Left lung (tissue), 10 donors: ENCODE data around the gene MYMX. TPM values are rescaled to one million over a fixed set of nuclear protein-coding genes. Genes with fewer than 3 reads are reported as not detected.
A peak's percentile ranks its signal among the peaks of the same experiment; 100 is the strongest.

Experiments
- ATAC-seq: fragments of 200-7000 bp; cut with Tn5 transposase; one replicate; pipeline ENCODE4 v1.9.1; 2020; ENCODE audit warnings: moderate library complexity
- DNase-seq, 4 donors: peaks; one replicate each; pipeline ENCODE4 v3.0.0-alpha.2; 2013 to 2020
- H3K27ac ChIP-seq, 2 donors: fragments of 200-600 bp; sonication (generic) in 1 of 2; one replicate each; pipeline versions ENCODE4 v1.5.0 to v1.8.0; 2020 to 2021
- H3K27me3 ChIP-seq, 2 donors: fragments of 200-600 bp; sonication (generic) in 1 of 2; one replicate each; pipeline versions ENCODE4 v1.5.0 to v1.8.0; 2020 to 2021
- H3K36me3 ChIP-seq, 2 donors: fragments of 200-600 bp; sonication (generic) in 1 of 2; one replicate each; pipeline versions ENCODE4 v1.5.0 to v1.8.0; 2020 to 2021
- H3K4me1 ChIP-seq, 2 donors: fragments of 200-600 bp; one replicate each; pipeline ENCODE4 v1.8.0; 2021
- H3K4me3 ChIP-seq, 2 donors: fragments of 200-600 bp; sonication (generic) in 1 of 2; one replicate each; pipeline versions ENCODE4 v1.5.0 to v1.8.0; 2020 to 2021; ENCODE audit warnings: mild to moderate bottlenecking in 1 of 2
- H3K9me3 ChIP-seq, 2 donors: fragments of 200-600 bp; sonication (generic) in 1 of 2; one replicate each; pipeline versions ENCODE4 v1.5.0 to v1.8.0; 2020 to 2021
- intact Hi-C, 2 donors: fragments of 100-400 bp; cut with DNase I; formaldehyde crosslinking; loops; one replicate each; pipeline versions ENCODE4 v1.11.2 to v1.14.2; 2022
- polyA plus RNA-seq, 6 donors: library from polyadenylated mRNA; unstranded; fragments of 120-200 nt; gene quantifications; one replicate each; pipeline ENCODE4 v1.2.1, GENCODE V29; 2013; ENCODE audit not compliant: insufficient read length in 6 of 6
- total RNA-seq, 2 donors: library from RNA; stranded (reverse); fragmentation: NEBNext Ultra II Directional; extraction: Animal tissue kit (Norgen Biotek cat#: 25700); gene quantifications; one replicate each; pipeline ENCODE4 v1.2.1, GENCODE V29; 2021
- TF ChIP-seq, protein P1 (sequence below), 2 donors: fragments of 200-600 bp; sonication (generic) in 1 of 2; IDR thresholded peaks; one replicate each; pipeline versions ENCODE4 v1.5.0 to v1.8.0; 2021; ENCODE audit warnings: antibody characterized with exemption in 2 of 2
- donor health status: DM: no; HTN: yes; CAD: no.
- donor health status: DM: no; HTN: no; CAD: no.

The MYMX gene
- total and polyA plus RNA-seq, 8 donors, result 0.21 to 0.79 (median 0.33) TPM; not detected in 2

DNA sequence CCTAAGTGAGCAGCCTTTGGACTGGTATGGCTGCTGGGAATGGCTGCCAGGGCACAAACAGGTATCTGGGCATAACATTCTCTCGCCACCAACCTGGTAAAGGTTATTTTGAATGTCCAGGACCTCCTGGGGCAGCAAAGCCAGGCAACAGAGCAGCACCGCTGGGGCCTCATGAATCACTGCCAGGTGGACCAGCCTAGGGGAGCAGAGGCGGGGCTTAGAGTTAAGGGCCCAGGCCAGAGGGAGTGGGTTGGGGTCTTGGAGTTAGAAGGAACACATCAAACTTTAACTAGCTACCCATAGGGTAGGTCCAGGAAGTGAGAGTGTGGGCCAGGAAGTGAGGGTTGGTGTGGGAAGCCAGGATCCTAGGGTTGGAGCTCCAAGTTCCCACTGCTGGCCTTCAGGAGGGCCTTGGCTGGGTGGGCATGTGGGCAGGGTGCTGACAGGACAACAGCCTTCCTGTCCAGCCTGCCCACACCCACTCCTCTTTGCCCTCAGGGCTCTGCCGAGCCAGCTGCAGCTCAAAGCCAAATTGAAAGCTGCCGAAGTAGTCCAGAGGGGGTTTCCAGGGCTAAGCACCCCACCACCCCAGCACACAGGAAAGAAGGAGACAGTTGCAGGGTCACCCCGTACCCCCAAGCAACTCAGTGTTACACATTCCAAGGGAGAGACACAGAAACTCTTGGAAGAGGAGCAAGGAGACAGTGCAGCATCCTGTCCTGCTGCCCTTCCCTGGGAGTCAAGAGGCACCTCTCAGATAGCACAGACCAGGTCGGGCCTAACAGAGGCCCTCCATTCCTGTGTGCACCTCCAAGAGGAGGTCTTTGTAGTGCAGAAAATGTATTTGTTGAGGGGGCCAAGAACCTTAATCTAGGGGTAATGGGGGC is 46.0 kb downstream of the MYMX start:
- Histone ChIP-seq H3K4me1 (peaks cover 30 to 54% of the 10 kb centered on the region in 2 donors), H3K9me3 (no peaks in the 10 kb centered on the region), H3K27me3 (no peaks in the 10 kb centered on the region), H3K27ac (peak overlapping the region; percentile 39 to 90), H3K36me3 (peaks cover 0 to 42% of the 10 kb centered on the region in 2 donors), H3K4me3 (peak overlapping the region; percentile 83 to 87)
- TF ChIP-seq, protein P1, sequence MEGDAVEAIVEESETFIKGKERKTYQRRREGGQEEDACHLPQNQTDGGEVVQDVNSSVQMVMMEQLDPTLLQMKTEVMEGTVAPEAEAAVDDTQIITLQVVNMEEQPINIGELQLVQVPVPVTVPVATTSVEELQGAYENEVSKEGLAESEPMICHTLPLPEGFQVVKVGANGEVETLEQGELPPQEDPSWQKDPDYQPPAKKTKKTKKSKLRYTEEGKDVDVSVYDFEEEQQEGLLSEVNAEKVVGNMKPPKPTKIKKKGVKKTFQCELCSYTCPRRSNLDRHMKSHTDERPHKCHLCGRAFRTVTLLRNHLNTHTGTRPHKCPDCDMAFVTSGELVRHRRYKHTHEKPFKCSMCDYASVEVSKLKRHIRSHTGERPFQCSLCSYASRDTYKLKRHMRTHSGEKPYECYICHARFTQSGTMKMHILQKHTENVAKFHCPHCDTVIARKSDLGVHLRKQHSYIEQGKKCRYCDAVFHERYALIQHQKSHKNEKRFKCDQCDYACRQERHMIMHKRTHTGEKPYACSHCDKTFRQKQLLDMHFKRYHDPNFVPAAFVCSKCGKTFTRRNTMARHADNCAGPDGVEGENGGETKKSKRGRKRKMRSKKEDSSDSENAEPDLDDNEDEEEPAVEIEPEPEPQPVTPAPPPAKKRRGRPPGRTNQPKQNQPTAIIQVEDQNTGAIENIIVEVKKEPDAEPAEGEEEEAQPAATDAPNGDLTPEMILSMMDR (IDR thresholded peaks at IDR 0.05), result no peak
- no peak for DNase-seq
- no peak for ATAC-seq
- intact Hi-C loops, result no loop called here

GRCh38 chr6:44263354-44264100 is 46.8 kb downstream of the MYMX start:
- Histone ChIP-seq H3K27me3 (peaks cover 0 to 4% of the 10 kb centered on the region in 2 donors), H3K4me1 (peaks cover 28 to 46% of the 10 kb centered on the region in 2 donors), H3K4me3 (peak overlapping the region; percentile 83 to 87), H3K9me3 (no peaks in the 10 kb centered on the region), H3K27ac (peak overlapping the region; percentile 85 to 90), H3K36me3 (peaks cover 0 to 38% of the 10 kb centered on the region in 2 donors)
- intact Hi-C loops, result no loop called here
- ATAC-seq (peak; percentile 42), DNase-seq (peak in 1 of 4 donors; percentile 71)
- TF ChIP-seq, protein P1 (IDR thresholded peaks at IDR 0.05), result no peak

GRCh38 chr6:44264154-44265006 is 47.7 kb downstream of the MYMX start:
- ATAC-seq, result peak; percentile 35
- H3K27me3 ChIP-seq, result peaks cover 4 to 13% of the 10 kb centered on the region in 2 donors
- H3K9me3 ChIP-seq, result no peaks in the 10 kb centered on the region
- peak overlapping the region; percentile 83 to 87 for H3K4me3 ChIP-seq
- DNase-seq, result peak in 2 of 4 donors; percentile 84 to 93
- peaks cover 0 to 30% of the 10 kb centered on the region in 2 donors for H3K36me3 ChIP-seq
- H3K27ac ChIP-seq, result peak overlapping the region; percentile 85 to 90
- TF ChIP-seq, protein P1 (IDR thresholded peaks at IDR 0.05), result no peak
- intact Hi-C loops, result loop anchor here in 1 of 2 donors (5.0 kb wide), 1 partner anchor 73 kb away; no protein-coding TSS in a partner anchor
- peaks cover 28 to 50% of the 10 kb centered on the region in 2 donors for H3K4me1 ChIP-seq

- TF ChIP-seq, protein P1 (IDR thresholded peaks at IDR 0.05), result peak in 1 of 2 donors; percentile 41
- ATAC-seq (peak; percentile 89), DNase-seq (peak; percentile 91 to 99 (median 96))
- Histone ChIP-seq H3K27me3 (peaks cover 11 to 21% of the 10 kb centered on the region in 2 donors), H3K36me3 (peaks cover 0 to 22% of the 10 kb centered on the region in 2 donors), H3K9me3 (no peaks in the 10 kb centered on the region), H3K27ac (peak within 1 kb of the TSS; percentile 85 to 90), H3K4me1 (peaks cover 28 to 58% of the 10 kb centered on the region in 2 donors), H3K4me3 (peak within 1 kb of the TSS; percentile 83 to 87)
- intact Hi-C loops, result loop anchor here in 1 of 2 donors (5.0 kb wide), 1 partner anchor 72 kb away; no protein-coding TSS in a partner anchor
These were observed 48.4 kb downstream of the MYMX start, which contains the start of gene NFKBIE for GRCh38 chr6:44265007-44265721. NFKBIE (minus strand) TSS chr6:44265551; CDS start chr6:44265346, 205 bp downstream.
